Keratinocyte (primary cell): ENCODE measurements around the gene PWWP2B. TPM values are rescaled to one million over a fixed set of nuclear protein-coding genes. Genes with fewer than 3 reads are reported as not detected.

Experiments
- DNase-seq: peaks from one replicate; pipeline ENCODE4 v3.0.0-alpha.2; 2011; ENCODE audit warnings: low read depth, missing footprints, low spot score
- FAIRE-seq: peaks from 2 replicates; lab custom pipeline; 2011; peaks lifted over from hg19 to GRCh38; lab: Jason Lieb, UNC
- H2AFZ ChIP-seq: 2 replicates; pipeline ENCODE4 v1.6.0; 2012; ENCODE audit warnings: low read length, control low read depth, inconsistent platforms; ENCODE audit not compliant: control insufficient read depth
- H3K27ac ChIP-seq: 2 replicates; pipeline ENCODE4 v1.5.1; 2011; ENCODE audit warnings: low read length; ENCODE audit not compliant: control insufficient read depth, insufficient read depth
- H3K27me3 ChIP-seq: 3 replicates; pipeline ENCODE4 v1.6.0; 2011; ENCODE audit warnings: low read length; ENCODE audit not compliant: control insufficient read depth, insufficient read depth; ENCODE audit errors: extremely low read depth
- H3K36me3 ChIP-seq, 2 experiments: 2 replicates in 1 of 2; 3 replicates in 1 of 2; pipeline ENCODE4 v1.5.1; 2011; ENCODE audit warnings: low read length in 2 of 2, mild to moderate bottlenecking in 1 of 2; ENCODE audit not compliant: control insufficient read depth in 2 of 2, insufficient read depth in 2 of 2; ENCODE audit errors: extremely low read depth in 1 of 2
- H3K4me1 ChIP-seq: 3 replicates; pipeline ENCODE4 v1.5.1; 2011; ENCODE audit warnings: low read length; ENCODE audit not compliant: control insufficient read depth, insufficient read depth; ENCODE audit errors: extremely low read depth
- H3K4me2 ChIP-seq: 3 replicates; pipeline ENCODE4 v1.6.0; 2011; ENCODE audit warnings: low read depth, low read length; ENCODE audit not compliant: control insufficient read depth, insufficient read depth; ENCODE audit errors: extremely low read depth
- H3K4me3 ChIP-seq, 3 experiments: fragments of 200-600 bp in 1 of 3; sonication (generic) in 1 of 3; 2 replicates in 2 of 3; 3 replicates in 1 of 3; pipeline ENCODE4 v1.5.1; 2011 to 2016; ENCODE audit warnings: low read length in 3 of 3, mild to moderate bottlenecking in 3 of 3, control low read depth in 2 of 3, inconsistent platforms in 1 of 3, low read depth in 1 of 3, mixed read lengths in 1 of 3, mixed run types in 1 of 3, moderate library complexity in 1 of 3; ENCODE audit not compliant: control insufficient read depth in 2 of 3, insufficient read depth in 2 of 3; ENCODE audit errors: extremely low read depth in 1 of 3
- H3K79me2 ChIP-seq: 2 replicates; pipeline ENCODE4 v1.6.0; 2012; ENCODE audit warnings: low read length; ENCODE audit not compliant: control insufficient read depth, insufficient read depth
- H3K9ac ChIP-seq: 3 replicates; pipeline ENCODE4 v1.6.0; 2011; ENCODE audit warnings: low read length; ENCODE audit not compliant: control insufficient read depth, insufficient read depth; ENCODE audit errors: extremely low read depth
- H3K9me1 ChIP-seq: 3 replicates; pipeline ENCODE4 v1.6.0; 2011; ENCODE audit warnings: low read length; ENCODE audit not compliant: control insufficient read depth, insufficient read depth; ENCODE audit errors: extremely low read depth
- H3K9me3 ChIP-seq: 2 replicates; pipeline ENCODE4 v1.5.1; 2012; ENCODE audit warnings: low read depth, low read length; ENCODE audit not compliant: control insufficient read depth
- H4K20me1 ChIP-seq: 3 replicates; pipeline ENCODE4 v1.6.0; 2011; ENCODE audit warnings: low read length; ENCODE audit not compliant: control insufficient read depth, insufficient read depth; ENCODE audit errors: extremely low read depth
- EZH2 ChIP-seq: IDR thresholded peaks from one replicate; pipeline ENCODE4 v1.6.1; 2012; ENCODE audit warnings: inconsistent platforms, mild to moderate bottlenecking, low read length, moderate library complexity
- dilution Hi-C: fragments of 300-500 bp; cut with MboI; formaldehyde crosslinking; loops from one replicate; pipeline ENCODE4 v1.7.0; 2020; ENCODE audit warnings: low sequenced_read_pairs; ENCODE audit not compliant: extremely low pct_ligation_motif_present
- polyA plus RNA-seq, 5 experiments: library from polyadenylated mRNA; depleted of rRNA in 3 of 5; stranded (reverse) in 3 of 5; stranded (forward) in 1 of 5; unstranded in 1 of 5; fragments of >200 nt; gene quantifications; 1 replicate in 1 of 5; 2 replicates in 3 of 5; 3 replicates in 1 of 5; pipeline versions ENCODE4 v1.2.1 to v1.2.3, GENCODE V29; 2011 to 2012; ENCODE audit warnings: missing spikeins in 2 of 5, low read depth in 1 of 5, low replicate concordance in 1 of 5
- TF ChIP-seq, protein P1 (sequence below), 3 experiments: IDR thresholded peaks in 1 of 3; conservative IDR thresholded peaks in 1 of 3; optimal IDR thresholded peaks in 1 of 3; 2 replicates in 2 of 3; 3 replicates in 1 of 3; pipeline versions ENCODE3 to v1.5.1; 2011; ENCODE audit warnings: low read length in 3 of 3, mild to moderate bottlenecking in 3 of 3, moderate library complexity in 2 of 3, control low read depth in 1 of 3, inconsistent platforms in 1 of 3; ENCODE audit not compliant: insufficient read depth in 2 of 3; ENCODE audit errors: extremely low read depth in 1 of 3

Gene PWWP2B
- polyA plus RNA-seq, 1 donor (not counting 4 experiments of a cell fraction or from before 2014, with no cell fraction given): 3.1 TPM

GRCh38 chr10:132371641-132372081 is 25.3 kb upstream of the PWWP2B start:
- no peaks in the 10 kb centered on the region for H4K20me1 ChIP-seq
- no peaks in the 10 kb centered on the region for H3K79me2 ChIP-seq
- no peak for FAIRE-seq
- no peak overlapping the region for H3K4me3 ChIP-seq
- no peaks in the 10 kb centered on the region for H3K9me3 ChIP-seq
- H3K27ac ChIP-seq: no peak overlapping the region
- no peaks in the 10 kb centered on the region for H3K36me3 ChIP-seq
- TF ChIP-seq, protein P1, sequence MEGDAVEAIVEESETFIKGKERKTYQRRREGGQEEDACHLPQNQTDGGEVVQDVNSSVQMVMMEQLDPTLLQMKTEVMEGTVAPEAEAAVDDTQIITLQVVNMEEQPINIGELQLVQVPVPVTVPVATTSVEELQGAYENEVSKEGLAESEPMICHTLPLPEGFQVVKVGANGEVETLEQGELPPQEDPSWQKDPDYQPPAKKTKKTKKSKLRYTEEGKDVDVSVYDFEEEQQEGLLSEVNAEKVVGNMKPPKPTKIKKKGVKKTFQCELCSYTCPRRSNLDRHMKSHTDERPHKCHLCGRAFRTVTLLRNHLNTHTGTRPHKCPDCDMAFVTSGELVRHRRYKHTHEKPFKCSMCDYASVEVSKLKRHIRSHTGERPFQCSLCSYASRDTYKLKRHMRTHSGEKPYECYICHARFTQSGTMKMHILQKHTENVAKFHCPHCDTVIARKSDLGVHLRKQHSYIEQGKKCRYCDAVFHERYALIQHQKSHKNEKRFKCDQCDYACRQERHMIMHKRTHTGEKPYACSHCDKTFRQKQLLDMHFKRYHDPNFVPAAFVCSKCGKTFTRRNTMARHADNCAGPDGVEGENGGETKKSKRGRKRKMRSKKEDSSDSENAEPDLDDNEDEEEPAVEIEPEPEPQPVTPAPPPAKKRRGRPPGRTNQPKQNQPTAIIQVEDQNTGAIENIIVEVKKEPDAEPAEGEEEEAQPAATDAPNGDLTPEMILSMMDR (optimal IDR thresholded peaks at IDR 0.05 in 1 of 3, IDR thresholded peaks at IDR 0.05 in 1 of 3, conservative IDR thresholded peaks at IDR 0.05 in 1 of 3; ENCODE audit: extremely low read depth in 1 of 3, insufficient read depth in 2 of 3, low read length in 3 of 3): peak; percentile 25 to 49 (median 26)
- TF ChIP-seq EZH2: no peak
- dilution Hi-C loops: no loop called here
- no peaks in the 10 kb centered on the region for H3K9me1 ChIP-seq
- DNase-seq: no peak
- no peak overlapping the region for H3K4me2 ChIP-seq
- H2AFZ ChIP-seq: no peak overlapping the region
- H3K4me1 ChIP-seq: no peaks in the 10 kb centered on the region
- H3K9ac ChIP-seq: no peak overlapping the region
- peaks cover 10% of the 10 kb centered on the region for H3K27me3 ChIP-seq

- Histone ChIP-seq H2AFZ (no peak overlapping the region), H3K9ac (no peak overlapping the region), H3K4me2 (no peak overlapping the region), H3K36me3 (no peaks in the 10 kb centered on the region), H4K20me1 (no peaks in the 10 kb centered on the region), H3K27ac (no peak overlapping the region), H3K9me1 (no peaks in the 10 kb centered on the region), H3K4me3 (no peak overlapping the region), H3K27me3 (peaks cover 10% of the 10 kb centered on the region), H3K9me3 (no peaks in the 10 kb centered on the region), H3K4me1 (no peaks in the 10 kb centered on the region), H3K79me2 (no peaks in the 10 kb centered on the region)
- DNase-seq (no peak), FAIRE-seq (no peak)
- no peak for TF ChIP-seq EZH2
- TF ChIP-seq, protein P1 (optimal IDR thresholded peaks at IDR 0.05 in 1 of 3, IDR thresholded peaks at IDR 0.05 in 1 of 3, conservative IDR thresholded peaks at IDR 0.05 in 1 of 3; ENCODE audit: extremely low read depth in 1 of 3, insufficient read depth in 2 of 3, low read length in 3 of 3): no peak
- dilution Hi-C loops: no loop called here
These were observed 24.4 kb upstream of the PWWP2B start for GRCh38 chr10:132372516-132373095.
